Occipital lobe (tissue), 2 donors: ENCODE results near the gene SEC22C. TPM values are rescaled to one million over a fixed set of nuclear protein-coding genes. Genes with fewer than 3 reads are reported as not detected.
"Not testable (repeated sequence)": the region's sequence is repeated elsewhere in the genome, so short reads cannot be mapped to it uniquely, and the experiment has no call there.

Source experiments
- DNase-seq: peaks from one replicate; lab custom pipeline; 2025; lab: John Stamatoyannopoulos, UW
- total RNA-seq: library from RNA; depleted of rRNA; stranded (reverse); fragments of >200 nt; gene quantifications from one replicate; pipeline ENCODE4 v1.2.3, GENCODE V29; 2014

SEC22C gene
- total RNA-seq, 1 donor from 2014 or later: 78.5 TPM

DNA sequence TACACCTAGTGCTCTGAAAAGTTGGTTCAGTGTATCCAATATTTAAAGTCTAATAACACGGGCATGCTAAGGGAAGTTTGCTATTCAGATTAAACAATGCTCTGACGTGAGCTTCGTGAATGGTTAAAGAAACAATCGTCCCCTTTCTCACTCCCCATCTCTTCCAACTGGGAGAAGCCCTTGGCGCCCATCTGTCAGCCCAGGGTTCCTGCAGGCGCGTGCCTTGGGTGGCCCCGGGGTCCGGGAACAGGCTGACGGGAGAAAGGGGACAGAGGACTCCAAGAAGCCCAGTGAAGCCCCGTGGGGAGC is 413 bp downstream of the SEC22C start:
- DNase-seq: no peak

DNA sequence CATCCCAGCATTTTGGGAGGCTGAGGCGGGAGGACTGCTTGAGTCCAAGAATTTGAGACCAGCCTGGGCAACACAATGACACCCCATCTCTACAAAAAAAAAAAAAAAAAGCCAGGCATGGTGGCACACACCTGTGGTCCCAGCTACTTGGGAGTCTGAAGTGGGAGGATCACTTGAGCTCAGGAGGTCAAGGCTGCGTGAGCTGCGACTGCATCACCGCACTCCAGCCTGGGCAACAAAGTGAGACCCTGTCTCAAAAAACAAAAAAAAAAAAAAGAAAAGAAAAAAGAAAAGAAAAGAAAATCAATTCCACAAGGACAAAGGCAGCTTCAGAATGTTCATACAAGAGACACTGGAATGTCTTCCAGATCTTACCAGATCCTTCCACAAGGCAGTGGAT is 2.4 kb downstream of the SEC22C start:
- not testable (repeated sequence) for DNase-seq

DNA sequence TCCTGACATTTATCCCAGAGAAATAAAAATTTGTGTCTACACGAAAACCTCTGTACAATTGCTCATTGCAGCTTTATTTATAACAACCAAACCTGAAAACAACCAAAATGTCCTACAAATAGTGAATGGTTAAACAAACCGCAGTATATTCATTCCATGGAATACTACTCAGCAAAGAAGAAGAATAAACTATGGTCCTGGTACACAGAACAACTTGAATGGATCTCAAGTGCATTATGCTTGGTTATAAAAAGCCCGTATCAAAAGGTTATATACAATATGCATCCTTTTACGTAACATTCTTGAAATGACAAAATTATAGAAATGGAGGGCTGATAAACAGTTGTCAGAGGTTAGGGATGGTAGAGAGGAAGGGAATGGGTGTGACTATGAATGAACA is 3.7 kb downstream of the SEC22C start:
- no peak for DNase-seq

DNA sequence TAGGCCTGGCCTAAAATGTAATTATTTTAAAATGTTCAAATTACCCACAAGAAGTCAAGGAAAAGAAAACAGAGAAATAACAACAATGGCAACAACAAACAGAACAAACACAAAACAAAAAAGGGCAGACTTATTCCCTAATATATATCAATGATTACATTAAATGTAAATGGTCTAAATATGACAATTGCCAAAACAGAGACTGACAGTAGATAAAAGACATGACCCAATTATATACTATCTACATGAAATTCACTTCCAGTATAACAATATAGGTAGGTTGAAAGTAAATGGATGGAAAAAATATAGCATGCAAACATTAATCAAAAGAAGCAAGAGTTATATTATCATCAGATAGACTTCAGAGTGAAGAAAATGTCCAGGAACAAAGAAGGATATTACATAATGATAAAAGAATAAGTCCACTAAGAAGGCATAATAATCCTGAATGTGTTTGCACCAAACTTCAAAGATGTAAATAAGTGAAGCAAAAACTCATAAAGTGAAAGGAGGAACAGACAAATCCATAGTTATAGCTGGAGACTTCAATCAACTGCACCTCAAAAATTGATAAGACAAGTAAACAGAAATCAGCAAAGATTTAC is 6.5 kb downstream of the SEC22C start:
- no peak for DNase-seq

DNA sequence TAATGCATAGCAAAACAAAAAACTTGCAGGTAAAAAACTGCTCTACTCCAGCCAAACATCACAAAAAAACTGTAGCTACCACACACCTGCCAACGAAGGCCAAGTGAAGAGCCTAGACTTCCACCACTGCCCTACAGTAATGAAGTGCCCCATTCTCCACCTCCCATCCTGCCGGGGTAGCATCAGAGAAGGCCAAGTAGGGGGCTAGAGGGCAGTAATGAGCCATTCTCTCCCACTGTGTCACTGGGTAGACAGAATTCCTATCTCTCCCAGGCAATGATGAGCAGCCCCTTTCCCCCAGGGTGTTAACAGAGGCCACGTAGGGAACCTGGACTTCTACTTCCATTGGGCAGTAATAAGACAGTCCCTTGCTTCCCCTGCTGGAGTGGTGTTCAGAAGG is 9.5 kb downstream of the SEC22C start:
- no peak for DNase-seq

DNA sequence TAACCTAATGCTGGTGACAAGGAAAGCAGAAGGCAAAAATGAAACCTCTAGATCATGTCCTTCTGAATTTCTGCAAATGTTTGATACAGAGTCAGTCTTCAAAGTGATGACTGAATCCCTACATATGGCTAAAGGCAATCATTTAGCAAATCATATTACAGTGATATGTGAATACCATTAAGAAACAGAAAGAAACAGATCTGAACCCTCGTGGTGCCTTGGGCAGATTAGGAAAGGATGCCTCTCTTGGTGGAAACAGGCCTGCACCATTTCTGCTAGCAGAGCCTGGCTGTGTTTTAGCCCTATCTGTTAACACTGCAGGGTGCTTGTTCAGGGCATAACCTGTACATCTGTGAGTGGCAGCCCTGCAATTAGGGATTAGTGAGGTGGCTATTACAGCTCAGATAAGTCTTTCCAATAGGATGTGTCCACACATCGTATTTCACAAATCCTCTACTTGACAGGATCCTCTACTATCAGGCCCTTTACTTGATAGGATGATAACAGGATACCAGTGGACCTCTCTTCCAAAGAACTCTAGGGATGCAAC is 12.1 kb downstream of the SEC22C start:
- DNase-seq: no peak

DNA sequence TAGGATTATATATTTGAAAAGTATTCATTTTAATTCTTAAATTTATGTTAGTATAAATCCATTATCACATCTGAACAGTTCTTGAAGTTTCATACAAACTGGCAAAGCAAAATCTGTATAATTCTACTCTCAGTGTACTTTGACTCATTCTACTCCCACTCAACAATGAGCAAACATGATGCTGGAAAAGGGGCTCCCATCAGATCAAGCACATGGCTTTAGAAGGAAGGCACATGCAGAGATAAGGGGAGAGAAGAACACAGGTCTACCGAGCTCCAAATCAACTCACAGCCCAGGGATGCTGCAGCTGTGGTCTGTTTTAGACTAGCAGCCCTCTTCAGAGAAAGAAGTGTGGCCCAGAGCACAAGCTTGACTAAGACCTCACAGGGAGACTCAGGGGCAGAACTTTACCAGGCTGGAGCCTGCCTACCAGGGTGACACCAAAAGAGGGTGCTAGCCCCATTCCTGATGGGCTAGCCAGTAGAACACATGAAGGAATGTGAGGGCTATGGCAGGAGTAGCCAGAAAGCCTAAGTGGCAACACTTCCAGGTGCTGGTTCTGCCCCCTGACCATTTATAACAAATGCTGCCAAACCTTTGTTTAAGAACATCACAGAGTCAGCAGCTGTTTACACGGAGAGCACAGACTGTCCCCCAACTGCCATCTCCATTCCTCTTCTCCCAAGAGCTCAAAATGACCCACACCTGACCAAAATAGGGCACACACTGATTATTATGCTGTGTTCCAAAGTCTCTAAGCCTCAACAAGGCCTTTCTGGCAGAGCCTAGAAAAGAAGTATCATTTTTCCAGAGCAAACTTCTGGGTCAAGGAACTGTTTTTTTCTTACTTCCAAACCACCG is 19.5 kb downstream of the SEC22C start:
- DNase-seq: no peak

DNA sequence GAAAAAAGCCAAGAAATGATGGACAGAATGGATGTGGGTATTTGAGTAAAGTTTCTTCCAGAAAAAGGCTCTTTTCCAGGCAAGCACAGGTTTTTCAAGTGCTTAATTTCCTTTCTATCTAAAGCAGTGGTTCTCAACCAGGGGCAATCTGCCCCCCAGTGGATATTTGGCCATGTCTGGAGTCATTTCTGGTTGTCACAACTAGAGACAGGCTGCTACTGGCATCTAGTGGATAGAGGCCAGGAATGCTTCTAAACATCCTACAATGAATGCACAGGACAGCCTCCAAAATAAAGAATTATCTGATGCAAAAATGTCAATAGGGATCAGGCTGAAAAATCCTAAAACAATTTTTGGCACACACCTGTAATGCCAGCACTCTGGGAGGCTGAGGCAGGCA is 23.9 kb downstream of the SEC22C start:
- no peak for DNase-seq

DNA sequence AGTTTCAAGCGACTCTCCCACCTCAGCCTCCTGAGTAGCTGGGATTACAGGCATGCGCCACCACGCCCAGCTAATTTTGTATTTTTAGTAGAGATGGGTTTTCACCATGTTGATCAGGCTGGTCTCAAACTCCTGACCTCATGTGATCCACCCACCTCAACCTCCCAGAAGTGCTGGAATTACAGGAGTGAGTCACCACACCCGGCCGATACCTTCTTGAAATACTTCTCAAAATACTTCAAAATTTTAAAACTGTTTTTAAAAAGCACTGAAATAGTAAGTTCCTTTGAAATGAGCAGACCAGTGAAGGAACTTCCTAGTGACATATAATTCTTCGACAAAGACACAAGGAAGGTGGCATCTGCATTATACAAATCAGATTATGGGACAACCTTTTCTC is 24.9 kb downstream of the SEC22C start:
- DNase-seq: not testable (repeated sequence)

DNA sequence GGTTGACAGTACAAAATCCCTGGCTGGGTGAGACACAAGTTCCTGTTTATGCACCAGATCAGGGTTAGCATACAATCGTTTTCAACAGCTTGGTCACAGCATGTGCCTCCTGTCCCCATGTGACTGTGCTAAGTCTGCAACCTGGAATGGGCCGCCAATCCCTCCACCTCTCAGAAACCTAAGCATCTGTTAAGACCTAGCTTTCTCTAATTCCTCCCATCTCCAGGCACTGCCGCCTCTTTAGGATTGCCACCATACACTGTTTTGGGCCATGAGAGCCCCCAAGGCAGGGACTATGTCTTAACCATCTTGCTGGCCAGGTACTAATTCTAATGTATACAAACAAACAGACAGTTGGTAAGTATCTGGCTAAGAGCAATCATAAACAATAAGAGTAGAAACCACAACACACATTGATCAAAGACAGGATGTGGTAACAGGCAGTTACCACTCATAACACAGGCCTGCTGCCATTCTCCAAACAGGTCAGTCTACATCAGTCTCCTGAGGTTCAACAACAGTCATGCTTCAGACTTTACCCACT is 25.6 kb downstream of the SEC22C start:
- no peak for DNase-seq

DNA sequence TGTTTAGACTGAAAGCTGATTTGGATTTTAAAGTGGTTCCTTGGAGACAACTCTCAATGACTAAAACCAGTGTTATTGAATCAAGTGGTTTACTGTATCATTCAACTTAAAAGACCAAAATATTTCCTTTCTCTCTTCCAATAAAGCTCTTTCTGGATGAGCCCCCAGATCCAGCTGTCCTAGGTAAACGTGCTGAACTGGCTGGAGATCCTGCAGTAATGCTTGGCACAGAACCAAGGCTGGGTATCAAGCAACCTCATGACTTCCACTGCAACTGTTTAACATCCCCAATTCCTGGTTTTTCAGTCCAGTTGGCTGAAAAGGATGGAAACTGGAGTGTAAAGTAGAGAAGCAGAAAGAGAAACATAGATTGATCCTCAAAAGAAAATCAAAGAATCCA is 28.9 kb downstream of the SEC22C start:
- no peak for DNase-seq

DNA sequence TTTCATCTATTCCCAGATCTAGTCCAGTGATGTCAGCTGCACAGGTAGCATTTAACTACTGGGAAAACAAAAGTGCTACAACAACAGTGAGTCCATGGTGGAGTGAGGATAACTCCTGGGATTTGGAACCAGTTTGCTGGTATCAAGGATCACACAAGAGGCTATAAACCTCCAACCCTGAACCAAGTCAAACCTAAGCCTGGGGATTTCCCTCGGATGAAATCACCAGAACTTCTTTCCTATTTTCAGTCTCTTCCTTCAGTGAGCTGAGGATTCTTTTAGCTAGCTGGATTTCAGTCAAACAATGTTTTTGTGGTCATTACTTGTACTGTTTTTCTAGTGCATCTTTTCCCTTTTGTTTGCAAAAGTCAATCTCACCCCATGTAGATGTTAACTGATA is 31.5 kb downstream of the SEC22C start:
- DNase-seq: no peak

DNA sequence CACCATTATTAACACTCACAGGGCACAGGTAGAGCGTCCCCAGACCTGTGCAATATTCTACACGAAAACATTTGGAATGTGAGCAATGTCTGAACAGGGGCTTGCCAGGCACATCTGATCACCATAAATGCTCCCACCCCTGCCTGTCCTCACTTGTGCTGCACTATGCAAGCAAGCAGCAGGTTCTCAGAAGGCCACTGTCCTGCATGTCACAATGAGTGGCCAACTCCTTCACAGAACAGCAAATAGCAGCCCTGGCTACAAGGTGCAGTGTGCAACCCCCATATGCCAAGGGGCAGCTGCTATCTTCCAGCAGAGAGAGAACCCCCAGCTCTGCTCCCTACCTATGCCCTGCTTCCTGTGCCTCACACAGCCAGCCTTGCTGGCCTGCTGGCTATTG is 32.6 kb downstream of the SEC22C start:
- no peak for DNase-seq

DNA sequence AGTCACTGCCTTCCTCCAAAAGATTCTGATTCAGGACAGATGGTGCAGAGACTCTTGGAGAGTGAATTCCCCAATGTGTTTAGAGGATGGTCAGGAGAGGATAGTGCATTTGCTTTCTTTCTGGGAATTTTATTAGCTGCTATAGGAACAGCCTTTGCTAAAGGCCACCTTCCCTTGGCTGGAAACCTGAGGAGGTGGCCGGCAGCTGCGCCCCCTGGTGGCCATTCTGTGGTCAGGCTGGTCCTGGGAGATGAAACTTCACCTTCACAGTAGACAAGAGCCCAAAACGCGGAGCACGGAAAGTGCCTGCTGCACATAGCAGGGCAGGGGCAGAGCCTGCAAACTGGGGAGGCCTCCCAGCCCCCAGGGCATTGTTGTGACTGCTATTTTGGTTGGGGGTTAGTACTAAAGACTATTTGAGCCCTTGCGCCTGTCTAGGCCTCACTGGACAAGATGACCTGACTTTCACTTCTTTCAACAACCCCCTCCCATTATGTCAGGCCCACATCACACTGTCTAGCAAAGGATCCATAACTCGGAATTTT is 34.3 kb downstream of the SEC22C start:
- DNase-seq: peak; percentile 56

DNA sequence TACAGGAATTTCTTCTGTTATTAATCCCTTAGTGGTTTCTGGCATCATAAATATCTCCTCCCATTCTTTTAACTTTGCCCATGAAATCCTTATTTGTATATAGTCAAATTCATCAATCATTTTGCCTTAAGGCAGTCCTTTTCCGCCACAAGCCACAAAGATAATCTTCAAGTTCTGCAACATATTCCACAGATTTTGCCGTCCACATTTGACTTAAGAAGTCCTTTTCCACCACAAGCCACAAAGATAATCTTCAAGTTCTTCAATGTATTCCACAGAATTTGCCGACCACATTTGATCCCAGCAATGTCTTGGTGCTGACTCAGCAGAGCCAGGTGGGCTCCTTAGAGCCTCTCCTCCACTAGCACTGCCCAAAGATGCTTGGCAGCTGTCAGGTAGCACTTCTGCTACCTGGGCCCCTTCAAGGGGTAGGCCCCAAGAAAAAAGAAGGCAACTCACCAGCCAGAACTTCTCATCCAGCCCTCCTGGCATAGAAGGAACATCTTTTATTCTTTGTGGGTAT is 35.0 kb downstream of the SEC22C start:
- no peak for DNase-seq

DNA sequence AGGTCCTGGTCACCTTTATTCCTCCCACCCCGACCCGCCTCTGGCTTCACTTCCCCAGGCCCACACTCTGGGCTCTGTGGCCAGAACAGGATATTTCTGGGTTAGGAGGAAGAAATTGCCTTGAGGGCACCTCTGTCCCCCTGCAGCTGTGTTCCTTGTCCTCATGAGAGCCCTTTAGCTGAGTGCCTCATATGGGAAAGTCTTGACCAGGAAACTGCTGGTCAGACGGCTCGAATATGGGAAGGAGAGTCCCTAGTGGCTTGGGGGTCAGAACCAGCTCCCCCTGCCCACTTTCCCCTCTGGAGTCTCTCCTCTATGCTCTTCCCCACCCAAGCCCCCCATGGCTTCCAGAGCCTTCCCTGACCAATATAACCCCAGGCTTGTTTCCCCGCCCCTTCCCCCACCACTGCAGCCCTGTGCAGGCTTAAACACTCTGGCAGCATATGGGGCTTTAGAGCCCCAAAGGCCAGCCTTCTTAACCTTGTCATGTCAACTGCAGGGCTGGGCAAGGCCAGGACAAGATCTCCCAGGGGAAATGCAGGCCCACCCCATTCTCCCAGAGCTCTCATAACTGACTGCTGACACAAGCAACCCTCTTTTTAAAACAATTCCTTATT is 36.4 kb downstream of the SEC22C start:
- DNase-seq: no peak

DNA sequence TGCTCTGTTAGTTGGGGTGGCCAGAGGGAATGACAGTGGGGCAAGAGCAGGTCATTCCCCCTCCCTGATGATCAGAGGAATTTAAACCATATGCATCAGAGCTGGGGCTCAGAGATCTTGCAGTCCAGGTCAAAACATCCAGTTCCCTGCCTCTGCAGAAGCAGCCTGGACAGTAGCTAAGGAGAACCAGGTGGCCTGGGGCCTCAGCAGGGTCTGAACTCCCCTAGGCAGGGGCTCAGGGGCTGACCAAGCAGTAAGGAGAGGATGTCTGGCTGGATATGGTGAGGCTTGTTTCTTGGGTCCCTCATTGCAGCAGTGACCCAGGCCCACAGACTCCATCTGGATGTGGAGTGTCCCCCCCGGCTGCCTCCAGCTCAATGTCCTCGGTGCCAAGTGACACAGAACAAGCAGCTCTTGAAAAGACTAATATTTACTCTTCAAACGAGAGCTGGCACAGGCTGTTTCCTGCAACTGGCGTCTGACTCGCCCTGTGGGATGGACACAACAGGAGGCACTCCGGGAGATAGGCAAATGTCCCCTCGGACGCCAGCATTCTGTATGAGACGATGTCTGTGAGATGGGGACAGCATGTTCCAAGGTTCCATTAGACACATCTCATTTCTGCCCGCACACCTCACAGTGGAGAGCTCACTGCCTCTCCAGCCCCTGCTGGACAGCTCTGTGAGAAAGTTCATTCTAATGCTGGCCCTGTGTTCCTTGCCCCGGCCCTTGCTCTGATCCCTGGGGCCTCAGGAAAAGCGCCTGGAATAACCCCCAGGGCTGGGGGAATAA is 37.1 kb downstream of the SEC22C start:
- no peak for DNase-seq

DNA sequence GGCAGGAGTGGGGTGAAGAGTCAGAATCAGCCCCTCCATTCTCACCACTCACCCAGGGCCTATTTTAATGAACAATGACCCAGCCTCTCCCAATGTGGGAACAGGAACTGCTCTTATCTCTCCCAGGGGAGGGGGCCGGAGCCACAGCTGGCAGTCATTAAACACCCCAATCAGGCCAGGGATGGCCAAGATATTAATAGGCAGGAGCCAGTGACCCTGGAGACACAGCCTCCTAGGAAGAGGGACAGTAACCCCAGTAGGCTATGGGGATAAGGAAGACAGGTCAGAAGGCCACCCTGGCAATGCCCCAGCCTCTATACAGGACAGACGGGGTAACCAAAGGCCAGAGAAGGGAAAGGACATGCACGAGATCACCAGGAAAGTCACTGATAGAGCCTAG is 40.7 kb downstream of the SEC22C start:
- no peak for DNase-seq

DNA sequence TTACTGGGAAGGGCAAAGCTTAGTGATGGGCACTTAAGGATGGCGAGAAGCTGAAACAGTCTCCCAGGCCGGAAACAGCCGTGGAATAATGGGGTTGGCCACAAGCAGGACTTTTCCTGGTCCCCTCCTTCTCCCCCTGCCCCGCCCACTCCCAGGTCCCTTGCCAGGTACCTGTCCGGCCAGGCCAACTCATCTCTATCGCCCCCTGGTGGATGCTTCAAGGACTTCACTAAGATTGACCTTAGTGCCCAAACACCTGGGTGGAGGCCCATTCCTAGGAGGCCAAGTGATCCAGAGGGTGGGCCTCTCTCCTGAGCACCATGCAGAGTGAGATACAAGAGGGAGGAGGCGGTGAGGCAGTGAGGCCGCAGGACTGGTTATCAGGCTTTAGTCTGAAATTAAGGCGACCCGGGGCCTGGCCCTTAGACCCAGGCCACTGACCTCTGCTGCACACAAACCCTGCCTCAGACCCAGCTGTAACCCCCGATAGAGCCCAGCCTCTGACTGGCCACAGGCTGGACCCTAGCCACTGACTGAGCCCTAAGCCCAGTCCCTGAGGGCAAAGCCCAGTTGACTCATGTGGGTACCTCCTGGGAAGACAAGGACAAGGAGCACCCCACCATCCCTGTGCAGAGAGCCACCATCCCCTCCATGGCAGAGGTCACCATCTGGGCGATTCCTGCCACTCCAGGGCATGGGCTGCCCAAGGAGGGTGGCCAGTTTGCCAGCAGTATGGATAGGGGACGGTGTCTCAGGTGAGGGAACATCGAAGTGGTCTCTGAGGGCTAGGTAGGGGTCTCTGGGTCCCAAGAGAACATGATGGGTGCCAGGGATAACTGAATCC is 41.7 kb downstream of the SEC22C start:
- DNase-seq: no peak

DNA sequence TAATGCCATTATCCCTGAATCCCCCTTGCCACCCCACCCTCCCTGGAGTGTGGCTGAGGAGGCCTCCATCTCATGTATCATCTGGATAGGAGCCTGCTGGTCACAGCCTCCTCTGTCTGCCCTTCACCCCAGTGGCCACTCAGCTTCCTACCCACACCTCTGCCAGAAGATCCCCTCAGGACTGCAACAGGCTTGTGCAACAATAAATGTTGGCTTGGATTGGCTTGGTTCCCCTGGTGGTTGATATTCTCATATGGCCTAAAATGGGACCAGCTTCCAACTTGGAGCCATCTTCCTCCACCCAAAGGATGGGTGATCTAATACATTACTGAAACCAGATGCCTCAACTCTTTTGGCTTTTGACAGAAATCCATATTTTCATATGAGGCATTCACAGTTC is 44.4 kb downstream of the SEC22C start:
- DNase-seq: no peak
